ENCODE measurements around the gene FBXO44. TPM values are rescaled to one million over a fixed set of nuclear protein-coding genes. Genes with fewer than 3 reads are reported as not detected.
A peak's percentile ranks its signal among the peaks of the same experiment; 100 is the strongest.

Gene FBXO44
- polyA plus RNA-seq, 4 donors = 15.5 to 19.6 (median 15.9) TPM

DNA sequence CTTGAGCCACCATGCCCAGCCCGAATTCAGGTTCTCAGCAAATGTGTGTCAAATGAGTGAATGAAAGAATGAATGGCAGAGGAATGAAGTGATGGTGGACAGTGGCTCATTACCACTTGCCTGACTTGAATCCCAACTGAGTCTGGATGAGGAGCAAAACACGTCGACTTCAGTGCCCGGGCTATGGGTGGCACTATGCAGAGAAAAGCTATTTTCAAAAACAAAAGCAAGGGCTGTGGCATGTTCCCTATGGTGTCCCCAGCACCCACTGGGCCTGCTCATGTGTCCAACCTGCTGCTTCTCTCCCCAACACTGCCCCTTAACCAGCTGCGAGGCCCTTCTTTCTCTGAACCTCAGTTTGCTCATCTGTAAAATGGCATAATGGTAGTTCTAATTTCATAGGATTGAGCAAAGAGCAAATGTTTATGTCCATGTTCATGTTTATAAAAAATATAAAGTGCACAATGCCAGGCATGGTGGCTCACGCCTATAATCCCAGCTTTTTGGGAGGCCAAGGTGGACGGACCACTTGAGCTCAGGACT lies 30.6 kb downstream of the FBXO44 start:
- DNase-seq (ENCODE audit: low read depth in 4 of 4, low spot score in 3 of 4) = no peak

DNA sequence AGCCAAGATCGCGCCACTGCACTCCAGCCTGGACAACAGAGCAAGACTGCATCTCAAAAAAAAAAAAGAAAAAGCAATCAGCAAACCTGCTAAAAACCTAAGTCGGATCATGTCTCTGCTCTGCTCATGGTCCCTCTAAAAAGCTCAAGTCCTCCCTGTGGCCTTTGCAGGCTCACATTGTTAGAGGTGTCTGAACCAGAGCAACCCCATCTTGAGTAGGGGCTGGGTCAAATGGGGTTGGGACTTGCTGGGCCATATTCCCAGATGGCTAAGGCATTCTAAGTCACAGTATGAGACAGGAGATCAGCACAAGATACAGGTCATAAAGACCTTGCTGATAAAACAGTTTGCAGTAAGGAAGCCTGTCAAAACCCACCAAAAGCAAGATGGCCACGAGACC lies 33.8 kb downstream of the FBXO44 start:
- DNase-seq (ENCODE audit: low read depth in 4 of 4, low spot score in 3 of 4) = no peak

DNA sequence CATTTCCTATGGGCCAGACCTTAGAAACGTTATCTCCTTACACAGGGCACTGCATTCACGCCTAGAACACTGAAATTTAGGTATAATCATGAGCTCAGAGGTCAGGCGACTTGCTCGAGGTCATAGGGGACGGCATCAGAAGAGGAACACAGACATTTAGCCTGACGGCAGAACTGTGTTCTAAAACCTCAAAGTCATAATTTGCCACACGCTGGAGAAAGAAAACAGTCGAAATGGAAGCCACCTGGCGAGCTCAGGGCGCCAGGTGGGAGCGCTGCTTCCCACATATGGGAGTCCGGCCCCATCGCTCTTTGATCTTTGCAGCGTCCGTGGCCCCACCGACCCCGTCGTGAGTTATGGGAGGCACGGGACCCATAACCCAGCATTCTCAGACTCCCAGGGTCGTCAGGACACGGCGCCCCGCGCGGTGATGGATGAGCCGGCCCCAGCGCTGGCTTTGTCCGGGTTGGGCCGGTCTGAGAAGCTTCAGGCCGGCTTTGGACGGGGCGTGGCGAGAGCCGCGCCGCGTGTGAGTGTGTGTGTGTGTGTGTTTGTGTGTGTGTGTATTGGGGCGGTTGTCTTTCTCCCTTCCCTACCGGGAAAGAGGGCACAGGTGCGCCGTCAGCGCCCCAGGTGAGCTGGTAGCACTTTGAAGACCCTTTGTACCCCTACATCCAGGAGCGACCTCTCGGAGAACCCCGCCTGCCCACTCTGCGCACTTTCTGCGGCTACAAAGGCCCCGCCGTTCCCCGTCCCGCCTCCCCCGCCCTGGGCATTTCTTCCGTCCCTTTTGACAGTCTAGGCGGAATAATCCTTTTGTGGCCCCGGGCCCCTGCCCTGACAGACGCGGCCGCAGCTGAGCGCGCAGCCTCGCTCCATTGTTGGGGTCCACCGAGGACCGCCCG lies 36.0 kb downstream of the FBXO44 start:
- peak in 1 of 4 donors; percentile 42 for DNase-seq (ENCODE audit: low read depth in 4 of 4, low spot score in 3 of 4)

DNA sequence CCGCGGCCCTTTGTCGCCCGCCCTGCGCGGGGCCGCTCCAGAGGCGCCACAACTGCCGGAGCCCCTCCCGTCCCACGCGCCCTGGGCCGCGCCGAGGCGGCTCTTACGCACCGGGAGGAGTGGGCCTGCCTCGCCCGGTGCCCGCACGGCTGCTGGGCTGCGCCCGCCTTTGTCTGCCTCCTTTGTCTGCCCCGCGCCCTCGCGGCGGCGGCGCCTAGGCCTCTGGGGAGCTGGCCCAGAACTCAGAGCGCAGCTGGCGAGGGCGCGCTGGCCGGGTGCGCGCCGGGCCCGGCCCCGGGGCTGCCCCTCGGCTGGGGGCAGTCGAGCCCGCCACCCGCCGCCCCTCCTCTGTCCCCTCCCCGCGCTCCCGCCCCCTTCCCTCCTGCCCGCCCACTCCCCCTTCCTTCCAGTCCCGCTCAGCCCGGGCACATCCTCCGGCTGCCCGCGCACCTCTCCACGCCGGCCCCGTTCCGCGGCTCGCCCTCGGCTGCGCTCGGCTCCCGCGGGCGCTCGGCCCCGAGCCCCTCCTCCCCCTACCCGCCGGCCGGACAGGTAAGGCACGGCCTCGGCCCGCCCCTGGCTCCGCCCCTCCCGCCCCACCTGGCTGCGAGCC lies 36.7 kb downstream of the FBXO44 start, which contains the start of gene DRAXIN:
Gene DRAXIN (plus strand): TSS at position 409 of the 613 bp plus-strand sequence. CDS start 14,549 bp downstream, outside the sequence.
- DNase-seq (ENCODE audit: low read depth in 4 of 4, low spot score in 3 of 4) = no peak

GRCh38 chr1:11691928-11692711 lies 37.4 kb downstream of the FBXO44 start:
- DNase-seq (ENCODE audit: low read depth in 4 of 4, low spot score in 3 of 4) = no peak

GRCh38 chr1:11693024-11693590 lies 38.4 kb downstream of the FBXO44 start:
- no peak for DNase-seq (ENCODE audit: low read depth in 4 of 4, low spot score in 3 of 4)

DNA sequence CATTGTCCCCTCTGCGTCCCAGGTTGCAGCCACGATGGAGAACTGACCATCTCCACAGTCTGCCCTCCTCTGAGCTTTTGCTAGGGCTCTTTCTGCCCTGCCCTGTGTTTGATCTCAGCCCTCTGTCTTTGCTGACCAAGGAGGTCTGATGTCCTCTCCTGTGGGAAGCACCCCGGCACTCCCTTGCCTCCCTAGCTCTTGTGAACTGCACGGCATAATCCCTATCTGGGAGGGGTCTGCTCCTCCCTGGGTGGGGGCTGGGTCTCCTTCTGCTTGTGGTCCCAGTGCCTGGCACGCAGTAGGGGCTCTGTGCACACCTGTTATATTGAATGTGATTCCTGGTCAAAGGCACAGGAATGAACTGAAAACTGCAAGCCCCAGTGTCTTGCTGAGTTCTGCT lies 39.2 kb downstream of the FBXO44 start:
- no peak for DNase-seq (ENCODE audit: low read depth in 4 of 4, low spot score in 3 of 4)

DNA sequence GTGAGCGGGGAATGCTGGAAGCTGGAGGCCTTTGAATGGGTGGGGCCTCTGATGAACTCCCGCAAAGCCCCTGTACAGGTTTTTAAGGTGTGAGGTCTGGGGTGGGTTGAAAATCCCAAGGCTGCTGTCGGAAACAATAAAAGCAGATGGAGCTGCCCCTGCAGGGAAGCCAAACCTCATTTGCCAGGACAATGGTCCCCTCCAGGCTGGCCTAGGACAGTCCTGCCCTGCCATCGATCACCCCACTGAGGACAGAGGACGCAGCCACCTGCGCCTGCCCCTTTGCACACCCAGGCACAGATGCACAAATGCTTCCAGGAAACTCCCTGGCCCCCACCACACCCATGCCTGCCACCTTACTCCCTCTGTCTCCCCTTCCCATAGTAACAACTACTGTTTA lies 41.2 kb downstream of the FBXO44 start:
- no peak for DNase-seq (ENCODE audit: low read depth in 4 of 4, low spot score in 3 of 4)

DNA sequence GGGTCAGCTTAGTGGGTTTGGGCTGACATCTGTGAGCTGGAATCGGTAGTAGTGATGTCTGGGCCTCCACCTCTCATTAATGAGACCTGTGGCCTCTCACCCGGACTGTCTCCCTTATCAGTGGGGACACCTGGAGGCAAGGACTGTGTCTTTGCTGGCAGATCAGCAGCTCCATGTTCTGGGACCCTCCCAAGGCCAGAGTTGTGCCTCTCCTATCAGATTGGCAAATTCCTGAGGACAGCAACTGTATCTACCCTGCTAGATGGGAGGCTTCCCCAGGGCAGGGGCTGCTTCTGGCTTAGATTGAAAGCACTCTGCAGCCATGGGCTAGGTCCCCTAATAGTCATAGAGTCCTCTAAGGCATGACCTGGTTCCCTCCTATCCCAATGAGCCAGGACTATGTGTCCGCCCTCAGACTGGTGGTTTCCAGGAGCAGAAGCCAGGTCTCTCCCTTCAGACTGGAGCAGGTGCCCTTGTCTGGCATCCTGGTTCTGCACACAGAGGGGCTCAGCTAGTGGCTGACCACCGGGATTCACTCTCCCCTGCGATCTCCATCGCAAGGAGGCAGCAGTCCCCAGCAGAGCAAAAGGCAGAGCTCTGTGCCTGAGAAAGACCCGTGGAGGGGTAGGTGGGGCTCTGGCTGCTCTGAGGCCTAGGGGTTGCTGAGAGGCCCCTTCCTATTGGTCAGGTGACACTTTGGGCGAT lies 42.7 kb downstream of the FBXO44 start:
- no peak for DNase-seq (ENCODE audit: low read depth in 4 of 4, low spot score in 3 of 4)

- no peak for DNase-seq (ENCODE audit: low read depth in 4 of 4, low spot score in 3 of 4)
Observed at GRCh38 chr1:11697893-11698210, 43.2 kb downstream of the FBXO44 start.

GRCh38 chr1:11700601-11701467 lies 46.2 kb downstream of the FBXO44 start:
- no peak for DNase-seq (ENCODE audit: low read depth in 4 of 4, low spot score in 3 of 4)

- no peak for DNase-seq (ENCODE audit: low read depth in 4 of 4, low spot score in 3 of 4)
Observed at GRCh38 chr1:11701551-11701961, 46.9 kb downstream of the FBXO44 start.

DNA sequence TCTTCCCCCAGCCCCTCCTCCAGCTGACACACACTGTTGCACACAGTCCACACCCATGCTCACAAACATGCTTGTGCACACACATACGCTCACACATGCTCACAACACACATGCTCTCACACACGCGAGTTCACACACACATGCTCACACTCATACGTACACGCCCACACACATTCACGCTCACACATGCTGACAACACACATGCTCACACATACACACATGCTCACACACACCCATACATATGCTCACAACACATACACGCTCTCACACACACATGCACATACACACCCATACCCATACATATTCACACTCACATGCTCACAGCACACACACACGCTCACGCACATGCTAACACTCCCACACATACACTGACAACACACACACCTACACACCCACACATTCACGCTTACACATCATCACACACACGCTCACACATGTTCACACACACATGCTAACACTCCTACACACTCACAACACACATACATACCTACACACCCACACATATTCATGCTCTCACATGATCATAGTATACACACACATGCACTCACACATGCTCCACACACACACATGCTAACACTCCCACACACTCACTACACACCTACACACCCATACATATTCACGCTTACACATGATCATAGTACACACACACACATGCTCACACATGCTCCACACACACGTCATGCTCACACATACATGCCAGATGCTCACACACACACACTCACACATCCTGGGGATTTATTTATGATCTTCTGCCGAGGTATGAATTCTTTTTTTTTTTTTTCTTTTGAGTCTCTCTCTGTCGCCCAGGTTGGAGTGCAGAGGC lies 47.5 kb downstream of the FBXO44 start:
- no peak for DNase-seq (ENCODE audit: low read depth in 4 of 4, low spot score in 3 of 4)

- DNase-seq (ENCODE audit: low read depth in 4 of 4, low spot score in 3 of 4) = no peak
Observed at GRCh38 chr1:11703357-11704193, 48.9 kb downstream of the FBXO44 start.

GRCh38 chr1:11704194-11704529 lies 49.5 kb downstream of the FBXO44 start:
- no peak for DNase-seq (ENCODE audit: low read depth in 4 of 4, low spot score in 3 of 4)

DNA sequence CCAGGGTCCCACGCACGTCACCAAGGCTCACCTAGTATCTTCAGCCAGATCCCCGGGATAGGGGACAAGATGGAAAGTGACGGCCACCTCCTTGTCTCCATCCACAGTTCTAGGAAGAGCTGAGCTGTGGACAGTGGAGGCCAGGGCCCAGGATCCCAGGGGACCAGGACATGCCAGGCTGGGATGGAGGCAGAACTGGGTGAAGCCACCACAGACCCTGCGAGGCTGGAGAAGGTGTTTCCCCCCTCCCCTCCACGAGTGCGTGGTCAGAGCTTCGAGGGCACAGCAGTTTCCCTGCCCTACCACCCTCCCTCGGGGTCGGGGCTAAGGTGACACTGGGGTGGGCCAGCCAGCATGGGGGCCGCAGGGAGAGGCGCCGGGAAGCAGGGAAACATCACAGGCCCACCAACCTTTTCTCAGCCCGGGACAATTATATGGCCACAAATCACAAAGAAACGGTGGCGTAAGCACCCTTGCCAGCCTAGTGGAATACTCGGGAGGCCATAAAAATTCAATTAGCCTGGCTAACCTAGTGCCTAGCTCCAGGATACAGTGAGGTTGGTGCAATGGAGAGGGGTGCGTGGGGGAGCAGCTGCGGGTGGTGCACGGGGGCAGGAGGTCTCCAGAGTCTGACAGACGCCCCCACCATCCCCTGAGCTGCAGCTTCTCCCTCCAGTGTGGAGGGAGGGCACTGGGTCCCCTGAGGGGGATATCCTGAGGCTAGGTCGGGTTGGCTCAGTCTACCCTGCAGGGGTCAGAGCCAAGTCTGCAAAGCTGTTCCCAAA lies 50.2 kb downstream of the FBXO44 start:
- no peak for DNase-seq (ENCODE audit: low read depth in 4 of 4, low spot score in 3 of 4)

- DNase-seq (ENCODE audit: low read depth in 4 of 4, low spot score in 3 of 4) = no peak
Observed at GRCh38 chr1:11705596-11705995, 50.9 kb downstream of the FBXO44 start.

All from right renal pelvis (tissue), 4 donors.